Measurements from ENCODE around the gene PPFIBP2. TPM values are rescaled to one million over a fixed set of nuclear protein-coding genes. Genes with fewer than 3 reads are reported as not detected.

Gene PPFIBP2
- total RNA-seq, 1 donor from 2014 or later, result 1.8 TPM

- H3K4me3 ChIP-seq (ENCODE audit: insufficient read depth, low read depth, low read length), result no peak overlapping the region
- H3K79me2 ChIP-seq (ENCODE audit: insufficient read depth, low read length), result no peaks in the 10 kb centered on the region
- no peaks in the 10 kb centered on the region for H3K36me3 ChIP-seq (ENCODE audit: insufficient read depth, low read length)
- H3K36me3 Mint-ChIP-seq (ENCODE audit: low read depth, unreplicated experiment), result no peaks in the 10 kb centered on the region
- no peaks in the 10 kb centered on the region for H3K27me3 ChIP-seq (ENCODE audit: insufficient read depth, low read length)
- peaks cover 22% of the 10 kb centered on the region for H3K27me3 Mint-ChIP-seq (ENCODE audit: low read depth, unreplicated experiment)
- no peaks in the 10 kb centered on the region for H3K9me3 ChIP-seq (ENCODE audit: insufficient read depth, low read depth, low read length)
- H4K20me1 ChIP-seq (ENCODE audit: insufficient read depth, low read length), result no peaks in the 10 kb centered on the region
- no peak overlapping the region for H3K27ac Mint-ChIP-seq (ENCODE audit: unreplicated experiment)
- no peak overlapping the region for H3K4me2 ChIP-seq (ENCODE audit: low read length)
- no peak overlapping the region for H3K9ac ChIP-seq (ENCODE audit: low read length)
- DNase-seq (ENCODE audit: low read depth), result no peak
- no peaks in the 10 kb centered on the region for H3K9me3 Mint-ChIP-seq (ENCODE audit: unreplicated experiment)
- H3K27ac ChIP-seq (ENCODE audit: low read depth, low read length), result no peak overlapping the region
- no peaks in the 10 kb centered on the region for H3K4me1 ChIP-seq (ENCODE audit: insufficient read depth, low read length)
- H3K4me3 Mint-ChIP-seq (ENCODE audit: unreplicated experiment), result no peak overlapping the region
- no peaks in the 10 kb centered on the region for H3K4me1 Mint-ChIP-seq (ENCODE audit: low read depth, unreplicated experiment)
- no peak overlapping the region for H2AFZ ChIP-seq (ENCODE audit: low read depth, low read length)
- TF ChIP-seq, protein P1, sequence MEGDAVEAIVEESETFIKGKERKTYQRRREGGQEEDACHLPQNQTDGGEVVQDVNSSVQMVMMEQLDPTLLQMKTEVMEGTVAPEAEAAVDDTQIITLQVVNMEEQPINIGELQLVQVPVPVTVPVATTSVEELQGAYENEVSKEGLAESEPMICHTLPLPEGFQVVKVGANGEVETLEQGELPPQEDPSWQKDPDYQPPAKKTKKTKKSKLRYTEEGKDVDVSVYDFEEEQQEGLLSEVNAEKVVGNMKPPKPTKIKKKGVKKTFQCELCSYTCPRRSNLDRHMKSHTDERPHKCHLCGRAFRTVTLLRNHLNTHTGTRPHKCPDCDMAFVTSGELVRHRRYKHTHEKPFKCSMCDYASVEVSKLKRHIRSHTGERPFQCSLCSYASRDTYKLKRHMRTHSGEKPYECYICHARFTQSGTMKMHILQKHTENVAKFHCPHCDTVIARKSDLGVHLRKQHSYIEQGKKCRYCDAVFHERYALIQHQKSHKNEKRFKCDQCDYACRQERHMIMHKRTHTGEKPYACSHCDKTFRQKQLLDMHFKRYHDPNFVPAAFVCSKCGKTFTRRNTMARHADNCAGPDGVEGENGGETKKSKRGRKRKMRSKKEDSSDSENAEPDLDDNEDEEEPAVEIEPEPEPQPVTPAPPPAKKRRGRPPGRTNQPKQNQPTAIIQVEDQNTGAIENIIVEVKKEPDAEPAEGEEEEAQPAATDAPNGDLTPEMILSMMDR (IDR thresholded peaks at IDR 0.05; ENCODE audit: insufficient read depth, low read depth, low read length), result no peak
- TF ChIP-seq EZH2 (IDR thresholded peaks at IDR 0.05; ENCODE audit: insufficient read depth, low read length), result no peak
- FAIRE-seq, result no peak
Measured at GRCh38 chr11:7592711-7593110, 78.9 kb downstream of the PPFIBP2 start.

GRCh38 chr11:7593481-7593880 lies 79.7 kb downstream of the PPFIBP2 start:
- Mint-ChIP-seq H3K4me1 (ENCODE audit: low read depth, unreplicated experiment) (no peaks in the 10 kb centered on the region), H3K4me3 (ENCODE audit: unreplicated experiment) (no peak overlapping the region), H3K27me3 (ENCODE audit: low read depth, unreplicated experiment) (peaks cover 16% of the 10 kb centered on the region), H3K36me3 (ENCODE audit: low read depth, unreplicated experiment) (no peaks in the 10 kb centered on the region), H3K9me3 (ENCODE audit: unreplicated experiment) (no peaks in the 10 kb centered on the region), H3K27ac (ENCODE audit: unreplicated experiment) (no peak overlapping the region)
- Histone ChIP-seq H3K4me3 (ENCODE audit: insufficient read depth, low read depth, low read length) (no peak overlapping the region), H3K4me2 (ENCODE audit: low read length) (no peak overlapping the region), H3K9ac (ENCODE audit: low read length) (no peak overlapping the region), H4K20me1 (ENCODE audit: insufficient read depth, low read length) (no peaks in the 10 kb centered on the region), H3K9me3 (ENCODE audit: insufficient read depth, low read depth, low read length) (no peaks in the 10 kb centered on the region), H3K79me2 (ENCODE audit: insufficient read depth, low read length) (no peaks in the 10 kb centered on the region), H3K36me3 (ENCODE audit: insufficient read depth, low read length) (no peaks in the 10 kb centered on the region), H2AFZ (ENCODE audit: low read depth, low read length) (no peak overlapping the region), H3K27ac (ENCODE audit: low read depth, low read length) (no peak overlapping the region), H3K4me1 (ENCODE audit: insufficient read depth, low read length) (no peaks in the 10 kb centered on the region), H3K27me3 (ENCODE audit: insufficient read depth, low read length) (no peaks in the 10 kb centered on the region)
- DNase-seq (ENCODE audit: low read depth) (no peak), FAIRE-seq (no peak)
- TF ChIP-seq EZH2 (IDR thresholded peaks at IDR 0.05; ENCODE audit: insufficient read depth, low read length), result no peak
- TF ChIP-seq, protein P1 (IDR thresholded peaks at IDR 0.05; ENCODE audit: insufficient read depth, low read depth, low read length), result no peak

DNA sequence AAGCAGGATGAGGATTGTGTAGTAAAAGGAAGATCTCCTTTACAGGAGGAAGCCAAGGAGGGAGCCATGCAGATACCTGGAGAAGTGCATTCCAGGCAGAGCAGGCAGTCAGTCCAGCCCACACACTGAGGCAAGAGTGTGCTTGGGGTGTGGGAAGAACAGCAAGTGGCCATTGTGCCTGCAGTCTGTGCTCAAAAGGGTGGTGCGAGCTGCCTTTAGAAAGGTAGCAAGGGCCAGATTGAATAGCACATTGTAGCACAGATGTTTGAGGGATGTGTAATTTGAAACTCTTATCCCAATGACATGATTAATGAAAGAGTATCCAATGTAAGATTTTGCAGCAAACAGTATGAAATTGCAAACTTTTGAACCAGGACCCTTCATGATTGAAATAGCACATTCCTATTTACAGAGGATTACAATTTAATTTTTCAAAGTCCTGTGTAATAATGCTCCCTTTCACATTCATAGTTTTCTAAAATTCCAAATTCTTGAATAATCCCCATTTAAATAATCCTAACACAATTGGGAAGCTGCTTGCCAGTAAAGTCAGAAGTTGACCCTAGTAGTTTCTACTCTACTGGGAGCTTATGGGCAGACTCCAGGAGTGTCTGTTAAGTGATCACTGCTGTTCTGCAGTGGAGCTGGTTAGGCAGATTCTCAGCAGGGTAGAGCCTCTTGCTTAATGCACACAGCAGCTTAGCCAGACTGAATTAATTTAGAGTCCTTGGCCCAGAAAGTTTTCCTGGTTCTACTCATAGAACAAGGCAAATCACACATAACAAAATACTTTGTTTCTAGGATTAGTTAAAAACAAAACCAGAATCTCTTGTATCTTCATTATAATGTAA lies 81.4 kb downstream of the PPFIBP2 start:
- no peak for FAIRE-seq
- Histone ChIP-seq H2AFZ (ENCODE audit: low read depth, low read length) (no peak overlapping the region), H3K4me3 (ENCODE audit: insufficient read depth, low read depth, low read length) (no peak overlapping the region), H3K9ac (ENCODE audit: low read length) (no peak overlapping the region), H3K27ac (ENCODE audit: low read depth, low read length) (no peak overlapping the region), H3K79me2 (ENCODE audit: insufficient read depth, low read length) (no peaks in the 10 kb centered on the region), H3K9me3 (ENCODE audit: insufficient read depth, low read depth, low read length) (no peaks in the 10 kb centered on the region), H4K20me1 (ENCODE audit: insufficient read depth, low read length) (no peaks in the 10 kb centered on the region), H3K4me1 (ENCODE audit: insufficient read depth, low read length) (no peaks in the 10 kb centered on the region), H3K27me3 (ENCODE audit: insufficient read depth, low read length) (no peaks in the 10 kb centered on the region), H3K36me3 (ENCODE audit: insufficient read depth, low read length) (no peaks in the 10 kb centered on the region), H3K4me2 (ENCODE audit: low read length) (no peak overlapping the region)
- Mint-ChIP-seq H3K36me3 (ENCODE audit: low read depth, unreplicated experiment) (no peaks in the 10 kb centered on the region), H3K27ac (ENCODE audit: unreplicated experiment) (no peak overlapping the region), H3K4me1 (ENCODE audit: low read depth, unreplicated experiment) (peaks cover 3% of the 10 kb centered on the region), H3K27me3 (ENCODE audit: low read depth, unreplicated experiment) (peaks cover 11% of the 10 kb centered on the region), H3K9me3 (ENCODE audit: unreplicated experiment) (no peaks in the 10 kb centered on the region), H3K4me3 (ENCODE audit: unreplicated experiment) (no peak overlapping the region)
- TF ChIP-seq, protein P1 (IDR thresholded peaks at IDR 0.05; ENCODE audit: insufficient read depth, low read depth, low read length), result no peak
- TF ChIP-seq EZH2 (IDR thresholded peaks at IDR 0.05; ENCODE audit: insufficient read depth, low read length), result no peak
- no peak for DNase-seq (ENCODE audit: low read depth)
